Ascending aorta (tissue), 2 donors: ENCODE data around the gene CHPF2. TPM values are rescaled to one million over a fixed set of nuclear protein-coding genes. Genes with fewer than 3 reads are reported as not detected.

Experiments used
- DNase-seq, 2 donors: peaks; one replicate each; pipeline ENCODE4 v3.0.0-alpha.2; 2019; ENCODE audit warnings: low spot score in 2 of 2
- H3K27ac ChIP-seq, 2 donors: fragments of 200-600 bp; sonication (generic); one replicate each; pipeline ENCODE4 v1.5.1; 2016 to 2017; ENCODE audit warnings: mild to moderate bottlenecking in 1 of 2
- H3K27me3 ChIP-seq: fragments of 200-600 bp; sonication (generic); one replicate; pipeline ENCODE4 v1.5.1; 2017
- H3K36me3 ChIP-seq, 2 donors: fragments of 200-600 bp; sonication (generic); one replicate each; pipeline ENCODE4 v1.5.1; 2016
- H3K4me1 ChIP-seq, 2 donors: fragments of 200-600 bp; sonication (generic); one replicate each; pipeline ENCODE4 v1.5.1; 2016 to 2017; ENCODE audit warnings: mild to moderate bottlenecking in 1 of 2
- H3K4me3 ChIP-seq, 2 donors: fragments of 200-600 bp; sonication (generic); one replicate each; pipeline ENCODE4 v1.5.1; 2016 to 2017; ENCODE audit warnings: mild to moderate bottlenecking in 1 of 2
- H3K9me3 ChIP-seq, 2 donors: fragments of 200-600 bp; sonication (generic); one replicate each; pipeline ENCODE4 v1.5.1; 2016
- intact Hi-C: fragments of 100-400 bp; cut with DNase I; formaldehyde crosslinking; loops from one replicate; pipeline ENCODE4 v1.15.1; 2023
- total RNA-seq: library from RNA; depleted of rRNA; stranded (reverse); fragments of >200 nt; gene quantifications from one replicate; pipeline ENCODE4 v1.1.0, GENCODE V29; 2016
- TF ChIP-seq, protein P1 (sequence below), 3 experiments: fragments of 200-600 bp in 2 of 3; fragments of 450-650 bp in 1 of 3; sonication (generic) in 2 of 3; IDR thresholded peaks; one replicate each; pipeline ENCODE4 v1.5.1; 2016 to 2019; ENCODE audit warnings: antibody characterized with exemption in 3 of 3, mild to moderate bottlenecking in 1 of 3, moderate library complexity in 1 of 3

CHPF2 gene
- total RNA-seq, 1 donor from 2014 or later: 40.3 TPM

- Histone ChIP-seq H3K4me1 (peaks cover 7 to 8% of the 10 kb centered on the region in 2 donors), H3K36me3 (peaks cover 35% of the 10 kb centered on the region in 2 donors), H3K27me3 (no peaks in the 10 kb centered on the region), H3K9me3 (no peaks in the 10 kb centered on the region), H3K27ac (peak overlapping the region; percentile 93), H3K4me3 (peak overlapping the region; percentile 91 to 99)
- intact Hi-C loops: loop anchor here (1.0 kb wide), 2 partner anchors 16 to 108 kb away; partner anchors contain the start of gene NUB1
- TF ChIP-seq, protein P1, sequence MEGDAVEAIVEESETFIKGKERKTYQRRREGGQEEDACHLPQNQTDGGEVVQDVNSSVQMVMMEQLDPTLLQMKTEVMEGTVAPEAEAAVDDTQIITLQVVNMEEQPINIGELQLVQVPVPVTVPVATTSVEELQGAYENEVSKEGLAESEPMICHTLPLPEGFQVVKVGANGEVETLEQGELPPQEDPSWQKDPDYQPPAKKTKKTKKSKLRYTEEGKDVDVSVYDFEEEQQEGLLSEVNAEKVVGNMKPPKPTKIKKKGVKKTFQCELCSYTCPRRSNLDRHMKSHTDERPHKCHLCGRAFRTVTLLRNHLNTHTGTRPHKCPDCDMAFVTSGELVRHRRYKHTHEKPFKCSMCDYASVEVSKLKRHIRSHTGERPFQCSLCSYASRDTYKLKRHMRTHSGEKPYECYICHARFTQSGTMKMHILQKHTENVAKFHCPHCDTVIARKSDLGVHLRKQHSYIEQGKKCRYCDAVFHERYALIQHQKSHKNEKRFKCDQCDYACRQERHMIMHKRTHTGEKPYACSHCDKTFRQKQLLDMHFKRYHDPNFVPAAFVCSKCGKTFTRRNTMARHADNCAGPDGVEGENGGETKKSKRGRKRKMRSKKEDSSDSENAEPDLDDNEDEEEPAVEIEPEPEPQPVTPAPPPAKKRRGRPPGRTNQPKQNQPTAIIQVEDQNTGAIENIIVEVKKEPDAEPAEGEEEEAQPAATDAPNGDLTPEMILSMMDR (IDR thresholded peaks at IDR 0.05): no peak
- DNase-seq: peak; percentile 56 to 85
Measured at GRCh38 chr7:151232917-151233701, 826 bp downstream of the CHPF2 start.

DNA sequence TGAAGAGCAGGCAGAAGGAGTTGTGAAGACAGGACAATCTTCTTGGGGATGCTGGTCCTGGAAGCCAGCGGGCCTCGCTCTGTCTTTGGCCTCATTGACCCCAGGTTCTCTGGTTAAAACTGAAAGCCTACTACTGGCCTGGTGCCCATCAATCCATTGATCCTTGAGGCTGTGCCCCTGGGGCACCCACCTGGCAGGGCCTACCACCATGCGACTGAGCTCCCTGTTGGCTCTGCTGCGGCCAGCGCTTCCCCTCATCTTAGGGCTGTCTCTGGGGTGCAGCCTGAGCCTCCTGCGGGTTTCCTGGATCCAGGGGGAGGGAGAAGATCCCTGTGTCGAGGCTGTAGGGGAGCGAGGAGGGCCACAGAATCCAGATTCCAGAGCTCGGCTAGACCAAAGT, 1.5 kb downstream of the CHPF2 start:
- TF ChIP-seq, protein P1 (IDR thresholded peaks at IDR 0.05): no peak
- intact Hi-C loops: no loop called here
- H3K9me3 ChIP-seq: no peaks in the 10 kb centered on the region
- H3K4me1 ChIP-seq: peaks cover 7 to 8% of the 10 kb centered on the region in 2 donors
- no peak for DNase-seq
- peaks cover 42% of the 10 kb centered on the region in 2 donors for H3K36me3 ChIP-seq
- H3K4me3 ChIP-seq: peak overlapping the region; percentile 91 to 99
- peak overlapping the region in 1 of 2 donors; percentile 93 for H3K27ac ChIP-seq
- no peaks in the 10 kb centered on the region for H3K27me3 ChIP-seq

- no peaks in the 10 kb centered on the region for H3K27me3 ChIP-seq
- no peak overlapping the region for H3K4me3 ChIP-seq
- DNase-seq: no peak
- peaks cover 55 to 56% of the 10 kb centered on the region in 2 donors for H3K36me3 ChIP-seq
- intact Hi-C loops: no loop called here
- H3K4me1 ChIP-seq: peaks cover 7 to 8% of the 10 kb centered on the region in 2 donors
- TF ChIP-seq, protein P1 (IDR thresholded peaks at IDR 0.05): no peak
- no peak overlapping the region for H3K27ac ChIP-seq
- H3K9me3 ChIP-seq: no peaks in the 10 kb centered on the region
Measured at GRCh38 chr7:151235091-151235787, 3.0 kb downstream of the CHPF2 start.

- Histone ChIP-seq H3K4me1 (peaks cover 7% of the 10 kb centered on the region in 2 donors), H3K4me3 (no peak overlapping the region), H3K36me3 (peaks cover 57 to 64% of the 10 kb centered on the region in 2 donors), H3K27me3 (no peaks in the 10 kb centered on the region), H3K9me3 (no peaks in the 10 kb centered on the region), H3K27ac (no peak overlapping the region)
- TF ChIP-seq, protein P1 (IDR thresholded peaks at IDR 0.05): no peak
- intact Hi-C loops: no loop called here
- DNase-seq: no peak
Measured at GRCh38 chr7:151236406-151236805, 4.1 kb downstream of the CHPF2 start.

DNA sequence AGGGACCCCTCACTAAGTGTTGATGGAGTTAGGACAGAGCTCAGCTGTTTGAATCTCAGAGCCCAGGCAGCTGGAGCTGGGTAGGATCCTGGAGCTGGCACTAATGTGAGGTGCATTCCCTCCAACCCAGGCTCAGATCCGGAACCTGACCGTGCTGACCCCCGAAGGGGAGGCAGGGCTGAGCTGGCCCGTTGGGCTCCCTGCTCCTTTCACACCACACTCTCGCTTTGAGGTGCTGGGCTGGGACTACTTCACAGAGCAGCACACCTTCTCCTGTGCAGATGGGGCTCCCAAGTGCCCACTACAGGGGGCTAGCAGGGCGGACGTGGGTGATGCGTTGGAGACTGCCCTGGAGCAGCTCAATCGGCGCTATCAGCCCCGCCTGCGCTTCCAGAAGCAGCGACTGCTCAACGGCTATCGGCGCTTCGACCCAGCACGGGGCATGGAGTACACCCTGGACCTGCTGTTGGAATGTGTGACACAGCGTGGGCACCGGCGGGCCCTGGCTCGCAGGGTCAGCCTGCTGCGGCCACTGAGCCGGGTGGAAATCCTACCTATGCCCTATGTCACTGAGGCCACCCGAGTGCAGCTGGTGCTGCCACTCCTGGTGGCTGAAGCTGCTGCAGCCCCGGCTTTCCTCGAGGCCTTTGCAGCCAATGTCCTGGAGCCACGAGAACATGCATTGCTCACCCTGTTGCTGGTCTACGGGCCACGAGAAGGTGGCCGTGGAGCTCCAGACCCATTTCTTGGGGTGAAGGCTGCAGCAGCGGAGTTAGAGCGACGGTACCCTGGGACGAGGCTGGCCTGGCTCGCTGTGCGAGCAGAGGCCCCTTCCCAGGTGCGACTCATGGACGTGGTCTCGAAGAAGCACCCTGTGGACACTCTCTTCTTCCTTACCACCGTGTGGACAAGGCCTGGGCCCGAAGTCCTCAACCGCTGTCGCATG, 5.2 kb downstream of the CHPF2 start:
- intact Hi-C loops: no loop called here
- Histone ChIP-seq H3K27me3 (no peaks in the 10 kb centered on the region), H3K27ac (no peak overlapping the region), H3K9me3 (no peaks in the 10 kb centered on the region), H3K4me1 (peaks cover 4 to 7% of the 10 kb centered on the region in 2 donors), H3K36me3 (peaks cover 68 to 73% of the 10 kb centered on the region in 2 donors), H3K4me3 (no peak overlapping the region)
- TF ChIP-seq, protein P1 (IDR thresholded peaks at IDR 0.05): no peak
- DNase-seq: no peak
